Glomerular visceral epithelial cell (primary cell): Measurements from ENCODE around the gene FBXL13.
"Not testable (repeated sequence)": the region's sequence is repeated elsewhere in the genome, so short reads cannot be mapped to it uniquely, and the experiment has no call there.

Experiments
- DNase-seq: peaks from one replicate; pipeline ENCODE4 v3.0.0-alpha.2; 2016; ENCODE audit errors: extremely low spot score

The FBXL13 gene

GRCh38 chr7:103023578-103023977 lies 51.0 kb downstream of the FBXL13 start:
- not testable (repeated sequence) for DNase-seq

GRCh38 chr7:103021490-103021889 lies 53.1 kb downstream of the FBXL13 start:
- DNase-seq: not testable (repeated sequence)

- not testable (repeated sequence) for DNase-seq
Measured at GRCh38 chr7:103020876-103021275, 53.7 kb downstream of the FBXL13 start.

GRCh38 chr7:103018295-103018694 lies 56.3 kb downstream of the FBXL13 start:
- not testable (repeated sequence) for DNase-seq

GRCh38 chr7:103011650-103012049 lies 62.9 kb downstream of the FBXL13 start:
- no peak for DNase-seq

- no peak for DNase-seq
Measured at GRCh38 chr7:103010211-103010610, 64.4 kb downstream of the FBXL13 start.

GRCh38 chr7:103009466-103010185 lies 65.0 kb downstream of the FBXL13 start:
- no peak for DNase-seq

GRCh38 chr7:103003004-103003403 lies 71.6 kb downstream of the FBXL13 start:
- no peak for DNase-seq

- DNase-seq: no peak
Measured at GRCh38 chr7:103001210-103001609, 73.4 kb downstream of the FBXL13 start.

- DNase-seq: no peak
Measured at GRCh38 chr7:102996957-102997356, 77.6 kb downstream of the FBXL13 start.

GRCh38 chr7:102995609-102996008 lies 79.0 kb downstream of the FBXL13 start:
- not testable (repeated sequence) for DNase-seq

GRCh38 chr7:102994567-102994966 lies 80.0 kb downstream of the FBXL13 start:
- DNase-seq: no peak

GRCh38 chr7:102993718-102994029 lies 80.9 kb downstream of the FBXL13 start:
- no peak for DNase-seq

GRCh38 chr7:102992938-102993717 lies 81.5 kb downstream of the FBXL13 start:
- peak; percentile 71 for DNase-seq

GRCh38 chr7:102992509-102992937 lies 82.1 kb downstream of the FBXL13 start:
- DNase-seq: no peak

- DNase-seq: peak; percentile 81
Measured at GRCh38 chr7:102991540-102992214, 82.9 kb downstream of the FBXL13 start.

- no peak for DNase-seq
Measured at GRCh38 chr7:102991077-102991539, 83.5 kb downstream of the FBXL13 start.

GRCh38 chr7:102990642-102991041 lies 84.0 kb downstream of the FBXL13 start:
- DNase-seq: no peak

GRCh38 chr7:102988631-102989560 lies 85.7 kb downstream of the FBXL13 start:
- DNase-seq: no peak

- DNase-seq: no peak
Measured at GRCh38 chr7:102988088-102988487, 86.5 kb downstream of the FBXL13 start.

- no peak for DNase-seq
Measured at GRCh38 chr7:102985176-102985783, 89.3 kb downstream of the FBXL13 start.
